Measurements from ENCODE around the gene PRIM2.
"Not testable (repeated sequence)": the region's sequence is repeated elsewhere in the genome, so short reads cannot be mapped to it uniquely, and the experiment has no call there.

The PRIM2 gene

GRCh38 chr6:57352596-57352995 is 35.2 kb downstream of the PRIM2 start:
- DNase-seq (ENCODE audit: low read depth) = peak; percentile 45
- peak; percentile 32 for TF ChIP-seq CTCF (conservative IDR thresholded peaks at IDR 0.05; ENCODE audit: low read length)
- not testable (repeated sequence) for H3K4me3 ChIP-seq (ENCODE audit: low read length)

DNA sequence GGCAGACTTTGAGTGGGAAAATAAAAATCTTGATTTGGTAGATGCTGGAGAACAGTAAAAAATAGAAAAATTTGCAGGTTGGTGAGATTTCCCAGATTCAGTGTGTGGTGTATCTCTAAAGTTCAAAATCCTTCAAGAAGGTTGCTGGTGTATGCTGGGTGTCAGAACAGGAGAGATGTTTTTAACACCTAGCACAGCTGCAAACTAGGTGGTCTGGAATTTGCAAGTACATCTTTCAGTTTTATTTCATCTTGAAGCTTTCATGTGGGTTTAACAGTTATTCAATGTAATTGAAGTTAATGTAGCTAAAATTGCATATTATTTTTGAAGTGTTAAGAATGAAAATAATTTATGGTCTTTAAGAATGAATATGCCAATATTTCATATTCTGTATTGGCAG is 40.9 kb downstream of the PRIM2 start:
- DNase-seq (ENCODE audit: low read depth); H3K4me3 ChIP-seq (ENCODE audit: low read length): not testable (repeated sequence)

DNA sequence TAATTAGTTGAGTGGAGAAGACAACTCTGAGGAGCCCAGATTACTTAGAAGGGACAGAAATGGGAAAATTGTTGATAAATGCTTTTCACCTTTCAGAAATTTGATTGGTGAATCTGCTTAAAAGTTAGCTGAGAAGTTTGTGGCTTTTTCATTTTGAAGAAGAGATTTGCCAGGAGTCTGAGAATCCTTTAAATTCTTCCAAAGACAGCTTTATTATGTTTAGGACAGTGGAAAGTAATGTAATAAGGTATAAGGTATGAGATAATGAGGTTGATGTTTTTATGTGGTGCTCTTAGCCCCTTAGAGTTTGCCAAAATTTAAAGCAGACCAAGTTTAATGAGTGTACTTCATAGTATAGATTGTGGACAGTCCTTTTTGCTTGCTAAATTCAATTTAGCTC is 42.3 kb downstream of the PRIM2 start:
- not testable (repeated sequence) for DNase-seq (ENCODE audit: low read depth); H3K4me3 ChIP-seq (ENCODE audit: low read length)

- not testable (repeated sequence) for H3K4me3 ChIP-seq (ENCODE audit: low read length)
- DNase-seq (ENCODE audit: low read depth) = peak; percentile 11
Measured at GRCh38 chr6:57362340-57362739, 44.9 kb downstream of the PRIM2 start.

GRCh38 chr6:57365076-57365583 is 47.7 kb downstream of the PRIM2 start:
- peak; percentile 77 for DNase-seq (ENCODE audit: low read depth)
- H3K4me3 ChIP-seq (ENCODE audit: low read length) = not testable (repeated sequence)

GRCh38 chr6:57368965-57369731 is 51.7 kb downstream of the PRIM2 start:
- DNase-seq (ENCODE audit: low read depth); H3K4me3 ChIP-seq (ENCODE audit: low read length): not testable (repeated sequence)

GRCh38 chr6:57371779-57372178 is 54.3 kb downstream of the PRIM2 start:
- H3K4me3 ChIP-seq (ENCODE audit: low read length); DNase-seq (ENCODE audit: low read depth): not testable (repeated sequence)

GRCh38 chr6:57374764-57375163 is 57.3 kb downstream of the PRIM2 start:
- not testable (repeated sequence) for DNase-seq (ENCODE audit: low read depth); H3K4me3 ChIP-seq (ENCODE audit: low read length)

- not testable (repeated sequence) for H3K4me3 ChIP-seq (ENCODE audit: low read length)
- DNase-seq (ENCODE audit: low read depth) = peak; percentile 24
Measured at GRCh38 chr6:57376083-57376482, 58.7 kb downstream of the PRIM2 start.

- DNase-seq (ENCODE audit: low read depth); H3K4me3 ChIP-seq (ENCODE audit: low read length): not testable (repeated sequence)
Measured at GRCh38 chr6:57389038-57389592, 71.7 kb downstream of the PRIM2 start.

DNA sequence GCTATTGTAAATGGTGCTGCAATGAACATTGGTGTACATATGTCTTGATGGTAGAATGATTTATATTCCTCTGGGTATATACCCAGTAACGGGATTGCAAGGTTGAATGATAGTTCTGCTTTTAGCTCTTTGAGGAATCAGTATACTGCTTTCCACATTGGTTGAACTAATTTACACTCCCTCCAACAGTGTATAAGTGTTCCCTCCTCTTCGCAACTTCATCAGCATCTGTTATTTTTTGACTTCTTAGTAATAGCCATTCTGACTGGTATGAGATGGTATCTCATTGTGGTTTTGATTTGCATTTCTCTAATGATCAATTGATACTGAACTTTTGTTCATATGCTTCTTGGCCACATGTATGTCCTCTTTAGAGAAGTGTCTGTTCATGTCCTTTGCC is 73.4 kb downstream of the PRIM2 start:
- not testable (repeated sequence) for H3K4me3 ChIP-seq (ENCODE audit: low read length); DNase-seq (ENCODE audit: low read depth)

DNA sequence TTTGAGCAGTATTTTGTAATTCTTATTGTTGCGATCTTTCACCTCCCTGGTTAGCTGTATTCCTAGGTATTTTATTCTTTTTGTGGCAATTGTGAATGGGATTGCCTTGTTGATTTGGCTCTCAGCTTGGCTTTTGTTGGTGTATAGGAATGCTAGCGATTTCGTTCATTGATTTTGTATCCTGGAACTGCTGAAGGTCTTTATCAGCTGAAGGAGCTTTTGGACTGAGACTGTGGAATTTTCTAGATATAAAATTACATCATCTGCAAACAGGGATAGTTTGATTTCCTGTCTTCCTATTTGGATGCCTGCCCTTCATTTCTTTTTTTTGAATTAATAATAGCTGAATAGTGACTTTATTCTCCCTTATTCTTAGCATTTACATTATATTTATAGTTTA is 74.6 kb downstream of the PRIM2 start:
- DNase-seq (ENCODE audit: low read depth) = not testable (repeated sequence)

DNA sequence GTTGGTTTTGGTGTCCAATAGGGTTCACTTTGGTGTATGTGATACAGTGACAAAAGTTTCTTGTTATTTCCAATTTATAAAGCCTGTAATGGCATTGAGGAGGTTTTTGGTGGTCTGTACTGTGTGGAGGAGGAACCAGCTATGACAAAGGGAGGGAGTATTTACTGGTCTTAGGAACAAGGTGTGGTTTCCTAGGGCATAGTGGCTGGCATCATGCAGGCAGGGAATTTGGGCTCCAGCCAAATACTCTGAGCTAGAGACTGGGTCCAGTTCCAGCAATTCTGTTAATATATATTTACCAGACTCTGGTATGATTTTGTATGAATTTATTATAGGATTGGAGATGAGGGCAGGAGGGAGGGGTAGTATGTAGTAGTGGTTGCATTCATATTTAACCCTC is 101.9 kb downstream of the PRIM2 start:
- H3K4me3 ChIP-seq (ENCODE audit: low read length); DNase-seq (ENCODE audit: low read depth): not testable (repeated sequence)

More for the DNA sequence above, 74.6 kb downstream of the PRIM2 start:
- not testable (repeated sequence) for H3K4me3 ChIP-seq (ENCODE audit: low read length)

- H3K4me3 ChIP-seq (ENCODE audit: low read length) = no peak overlapping the region
- no peak for TF ChIP-seq CTCF (conservative IDR thresholded peaks at IDR 0.05; ENCODE audit: low read length)
- peak; percentile 44 for DNase-seq (ENCODE audit: low read depth)
Measured at GRCh38 chr6:57421503-57421902, 104.1 kb downstream of the PRIM2 start.
